ENCODE measurements around the gene TIAM2. TPM values are rescaled to one million over a fixed set of nuclear protein-coding genes. Genes with fewer than 3 reads are reported as not detected.

The TIAM2 gene
- total RNA-seq, 6 donors from 2014 or later = 5.6 to 25.1 (median 7.7) TPM

- DNase-seq (no peak), ATAC-seq (ENCODE audit: low FRiP score in 2 of 2) (no peak)
- WGBS, 2 donors = 82 to 85% methylated on average over 7 of the region's 7 CpGs
- Histone ChIP-seq H3K9me3 (no peaks in the 10 kb centered on the region), H3K27me3 (no peaks in the 10 kb centered on the region), H3K4me1 (peaks cover 0 to 4% (median 1%) of the 10 kb centered on the region in 4 donors), H3K27ac (no peak overlapping the region), H3K36me3 (peaks cover 0 to 3% (median 0%) of the 10 kb centered on the region in 4 donors), H3K4me3 (no peak overlapping the region)
- TF ChIP-seq CTCF (IDR thresholded peaks at IDR 0.05) = no peak
- no peak for TF ChIP-seq EP300 (IDR thresholded peaks at IDR 0.05)
Observed at GRCh38 chr6:155270561-155271091, 275.5 kb downstream of the TIAM2 start.

DNA sequence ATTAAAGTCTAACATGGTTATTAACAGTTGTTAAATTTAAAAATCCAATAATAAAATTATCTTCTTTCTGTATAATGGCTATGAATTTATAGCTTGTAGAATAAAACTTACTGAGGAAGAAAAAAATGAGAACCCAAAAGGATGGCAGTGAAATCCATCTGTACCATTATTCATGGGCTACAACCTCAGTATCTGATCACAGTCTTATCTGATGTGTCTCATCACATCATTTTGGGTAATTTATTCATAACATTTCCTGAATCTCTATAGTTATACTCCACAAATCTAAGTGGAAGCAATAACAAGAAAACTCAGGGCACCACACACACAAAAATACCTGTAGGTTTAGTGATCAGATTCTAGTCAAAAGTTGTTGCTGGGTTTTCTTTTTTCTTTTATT is 276.0 kb downstream of the TIAM2 start:
- H3K36me3 ChIP-seq = peaks cover 0 to 3% (median 0%) of the 10 kb centered on the region in 4 donors
- ATAC-seq (ENCODE audit: low FRiP score in 2 of 2) = no peak
- no peak overlapping the region for H3K27ac ChIP-seq
- H3K4me1 ChIP-seq = peaks cover 0 to 4% (median 1%) of the 10 kb centered on the region in 4 donors
- no peaks in the 10 kb centered on the region for H3K27me3 ChIP-seq
- H3K4me3 ChIP-seq = no peak overlapping the region
- no peaks in the 10 kb centered on the region for H3K9me3 ChIP-seq
- TF ChIP-seq EP300 (IDR thresholded peaks at IDR 0.05) = no peak
- no peak for TF ChIP-seq CTCF (IDR thresholded peaks at IDR 0.05)
- TF ChIP-seq POLR2A (IDR thresholded peaks at IDR 0.05) = no peak
- no peak for TF ChIP-seq POLR2AphosphoS5 (IDR thresholded peaks at IDR 0.05)
- no peak for DNase-seq

DNA sequence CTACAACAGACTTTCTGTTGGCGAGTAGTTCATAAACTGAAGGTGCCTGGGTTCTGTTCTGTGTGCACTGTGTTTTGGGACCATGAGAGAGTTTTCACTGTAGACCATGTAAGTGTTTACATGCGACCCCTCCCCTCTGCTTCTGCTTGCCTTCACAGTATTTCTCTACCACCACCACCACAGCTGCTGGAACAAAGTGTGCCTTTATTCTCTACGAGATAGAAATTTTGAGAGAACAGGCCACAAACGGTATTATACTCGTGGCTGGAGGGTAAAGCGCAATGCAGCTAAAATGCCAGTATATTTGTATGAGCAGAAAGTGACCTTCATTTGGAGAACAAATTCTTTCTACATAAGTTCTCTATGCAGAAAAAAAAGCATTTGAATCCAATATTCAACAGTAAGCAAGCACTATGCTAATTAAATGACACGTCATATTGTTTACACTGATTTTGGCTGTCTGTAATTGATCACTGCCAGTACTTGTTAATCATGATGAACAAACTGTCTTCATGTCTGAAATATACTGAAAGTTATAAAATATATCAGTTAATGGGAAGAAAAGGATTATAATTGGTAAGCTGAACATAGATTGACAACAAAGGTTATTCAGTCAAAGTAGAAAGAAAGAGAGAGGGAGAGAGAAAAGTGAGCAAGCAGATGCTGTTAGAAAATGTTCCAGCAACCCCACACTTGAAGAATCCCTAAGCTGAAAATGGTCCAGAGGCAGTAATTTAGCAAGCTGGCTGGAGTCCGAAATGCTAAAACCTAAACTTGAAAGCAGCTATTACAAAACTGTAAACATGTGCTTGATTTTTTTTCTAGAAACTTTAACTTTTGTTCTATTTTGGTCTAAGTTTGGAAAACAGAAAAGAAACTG is 277.5 kb downstream of the TIAM2 start:
- TF ChIP-seq CTCF (IDR thresholded peaks at IDR 0.05) (no peak), POLR2AphosphoS5 (IDR thresholded peaks at IDR 0.05) (no peak), POLR2A (IDR thresholded peaks at IDR 0.05) (no peak), EP300 (IDR thresholded peaks at IDR 0.05) (no peak)
- H3K27ac ChIP-seq = no peak overlapping the region
- peaks cover 0 to 5% (median 2%) of the 10 kb centered on the region in 4 donors for H3K4me1 ChIP-seq
- ATAC-seq (ENCODE audit: low FRiP score in 2 of 2) = no peak
- no peaks in the 10 kb centered on the region for H3K27me3 ChIP-seq
- no peak overlapping the region for H3K4me3 ChIP-seq
- H3K36me3 ChIP-seq = peaks cover 0 to 3% (median 0%) of the 10 kb centered on the region in 4 donors
- DNase-seq = no peak
- WGBS, 2 donors = 88 to 89% methylated on average over 8 of the region's 8 CpGs
- H3K9me3 ChIP-seq = no peaks in the 10 kb centered on the region

GRCh38 chr6:155273431-155273830 is 278.3 kb downstream of the TIAM2 start:
- Histone ChIP-seq H3K4me1 (peaks cover 0 to 5% (median under 1%) of the 10 kb centered on the region in 4 donors), H3K4me3 (no peak overlapping the region), H3K27me3 (no peaks in the 10 kb centered on the region), H3K9me3 (no peaks in the 10 kb centered on the region), H3K36me3 (peaks cover 0 to 3% (median 0%) of the 10 kb centered on the region in 4 donors), H3K27ac (no peak overlapping the region)
- WGBS, 2 donors = 51 to 77% methylated on average over 3 of the region's 3 CpGs
- ATAC-seq (ENCODE audit: low FRiP score in 2 of 2) = no peak
- TF ChIP-seq POLR2A (IDR thresholded peaks at IDR 0.05) (no peak), EP300 (IDR thresholded peaks at IDR 0.05) (no peak), POLR2AphosphoS5 (IDR thresholded peaks at IDR 0.05) (no peak), CTCF (IDR thresholded peaks at IDR 0.05) (no peak)
- DNase-seq = no peak

All from upper lobe of left lung (tissue), 6 donors.